Activated effector memory CD4-positive, alpha-beta T cell treated with anti-CD3 and anti-CD28 coated beads, Interleukin-2, amount 50 U/mL, for 16 hours (primary cell): ENCODE data around the gene TM4SF4.

Source experiments
- DNase-seq: peaks from one replicate; pipeline ENCODE4 v3.0.0-alpha.2; 2020

Gene TM4SF4

DNA sequence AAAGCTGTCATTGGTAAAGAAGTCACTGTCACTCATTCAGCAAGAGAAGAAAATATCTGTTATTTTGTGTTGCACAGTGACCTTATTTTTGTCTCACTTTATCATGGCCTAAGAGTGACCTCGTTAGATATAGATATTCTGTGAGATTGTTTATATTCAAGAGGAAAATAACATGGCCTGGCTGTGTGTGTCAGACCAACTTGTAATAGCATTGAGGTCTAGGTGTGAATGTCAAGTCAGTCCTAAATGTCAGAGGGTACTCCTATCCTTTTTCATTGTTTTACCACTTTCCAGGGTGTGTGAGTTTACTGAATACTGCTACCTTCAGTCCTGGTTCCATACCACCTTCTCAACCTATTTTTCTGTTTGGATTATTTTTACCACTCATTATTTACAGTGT is 18.5 kb upstream of the TM4SF4 start:
- DNase-seq = no peak

DNA sequence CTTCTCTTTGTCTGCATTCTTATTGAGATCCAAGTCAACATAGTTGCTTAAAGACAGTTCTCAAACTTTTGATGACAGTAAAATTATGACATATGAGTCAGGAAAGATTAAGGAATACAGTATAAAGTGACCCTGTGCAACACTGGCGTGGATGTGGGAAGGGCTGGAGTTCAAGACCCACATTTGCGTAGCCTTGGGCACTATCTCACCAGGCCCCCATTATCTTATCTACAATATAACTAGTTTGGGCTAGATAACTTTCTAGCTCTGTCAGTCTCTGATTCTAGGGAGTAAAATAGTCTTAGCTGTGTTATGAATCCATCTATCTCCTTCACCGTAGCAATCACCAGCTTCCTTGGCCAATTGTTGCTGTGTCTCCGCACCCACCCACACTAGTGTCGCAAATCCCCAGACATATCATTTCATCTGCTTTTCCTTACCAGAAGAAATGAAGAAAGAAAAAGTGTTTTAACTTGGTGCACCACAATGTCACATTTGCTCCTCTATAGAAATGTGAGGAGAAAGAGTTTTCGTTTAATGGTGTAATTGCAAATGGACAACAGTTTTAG is 14.9 kb upstream of the TM4SF4 start:
- no peak for DNase-seq

DNA sequence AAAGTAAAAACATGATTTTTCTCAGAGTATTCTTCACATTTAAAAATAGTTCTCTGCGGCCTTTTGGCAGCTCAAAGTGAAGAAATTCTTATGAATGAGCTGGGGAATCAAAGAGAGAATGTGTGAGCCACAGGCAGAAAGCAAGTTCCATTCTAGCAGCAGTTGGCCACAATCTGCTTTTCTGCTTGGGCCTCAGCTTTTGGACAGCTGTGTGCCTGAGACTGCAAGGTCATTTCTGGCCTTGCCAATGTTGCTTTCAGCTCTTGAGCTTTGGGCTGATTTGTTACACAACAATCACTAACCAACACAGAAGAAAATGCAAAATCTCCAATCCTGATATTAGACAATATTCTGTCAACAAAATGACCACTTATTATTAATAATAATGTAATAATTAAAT is 14.4 kb upstream of the TM4SF4 start:
- DNase-seq = no peak

DNA sequence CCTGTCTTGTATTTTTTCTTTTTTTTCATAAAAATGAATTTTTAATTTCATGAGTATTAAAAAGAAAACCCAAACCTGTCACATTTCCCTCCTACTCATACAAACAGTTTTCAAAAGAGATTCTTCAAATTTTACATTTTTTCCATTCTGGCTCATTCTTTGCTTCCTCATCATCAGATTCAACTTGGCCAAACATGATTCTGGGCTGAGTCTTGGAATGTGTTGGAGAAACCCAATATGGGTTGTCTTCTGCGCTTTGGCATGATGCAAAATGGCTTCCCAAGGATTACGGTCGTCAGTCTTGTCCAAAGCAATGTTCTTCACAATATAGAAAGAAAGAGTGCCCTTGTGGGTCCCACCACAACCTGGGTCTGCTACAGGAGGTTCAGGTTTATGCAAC is 12.4 kb upstream of the TM4SF4 start:
- DNase-seq = no peak

GRCh38 chr3:149462581-149463011 is 11.9 kb upstream of the TM4SF4 start:
- DNase-seq = no peak

DNA sequence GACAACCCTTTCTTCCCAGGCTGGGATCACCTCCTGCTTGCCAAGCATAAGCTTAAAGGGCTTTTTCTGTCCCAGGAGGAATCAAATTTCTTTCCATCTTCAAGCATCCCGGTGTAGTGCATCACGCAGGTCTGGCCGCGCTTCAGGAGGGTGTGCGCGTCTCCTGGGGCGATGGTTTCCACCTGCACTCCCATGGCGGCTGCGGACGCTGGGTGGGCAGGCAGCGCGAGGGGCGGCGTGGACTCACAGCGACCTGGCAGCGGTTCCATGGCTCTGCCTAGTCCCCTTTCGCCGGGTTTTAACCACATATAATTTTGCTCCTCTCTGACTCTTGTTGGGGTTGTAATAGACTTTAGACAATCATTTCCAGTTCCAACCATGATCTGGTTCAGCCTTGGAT is 10.6 kb upstream of the TM4SF4 start:
- DNase-seq = no peak

DNA sequence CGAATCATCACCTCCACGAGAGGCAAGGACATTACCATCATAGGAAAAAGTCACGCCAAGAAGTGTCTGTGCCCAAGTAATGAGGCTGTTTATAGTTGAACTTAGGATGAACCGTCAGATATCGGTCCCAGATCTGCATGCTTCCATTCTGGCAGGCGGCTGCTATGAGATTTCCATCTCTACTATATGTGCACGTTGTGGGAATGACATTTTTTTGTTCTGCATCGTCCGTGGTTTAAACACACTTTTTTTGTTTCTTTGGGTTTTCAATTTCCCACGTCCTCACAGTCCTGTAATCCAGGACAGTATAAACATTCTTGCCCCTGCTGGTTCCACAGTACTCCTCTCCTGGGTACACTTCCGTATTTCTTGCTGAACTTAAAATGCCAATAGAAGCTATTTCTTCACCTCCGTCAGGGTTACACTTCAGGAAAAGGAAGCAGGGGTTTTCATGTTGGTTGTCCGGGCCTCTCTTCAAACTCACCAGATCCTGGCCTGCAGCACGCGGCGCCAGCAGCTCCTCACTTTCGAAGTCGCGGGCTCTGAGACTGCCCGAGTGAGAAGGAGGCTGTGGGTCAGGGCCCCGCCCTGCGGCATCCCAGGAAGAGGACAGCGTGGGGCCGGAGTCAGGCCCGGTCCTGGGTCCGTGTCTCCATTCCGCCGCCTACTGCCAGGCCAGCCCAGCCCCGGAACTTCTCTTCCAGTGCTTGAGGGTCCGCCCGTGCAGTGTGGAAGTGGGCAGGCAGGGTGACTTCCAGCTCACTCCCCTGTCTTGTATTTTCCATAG is 9.8 kb upstream of the TM4SF4 start:
- DNase-seq = no peak

DNA sequence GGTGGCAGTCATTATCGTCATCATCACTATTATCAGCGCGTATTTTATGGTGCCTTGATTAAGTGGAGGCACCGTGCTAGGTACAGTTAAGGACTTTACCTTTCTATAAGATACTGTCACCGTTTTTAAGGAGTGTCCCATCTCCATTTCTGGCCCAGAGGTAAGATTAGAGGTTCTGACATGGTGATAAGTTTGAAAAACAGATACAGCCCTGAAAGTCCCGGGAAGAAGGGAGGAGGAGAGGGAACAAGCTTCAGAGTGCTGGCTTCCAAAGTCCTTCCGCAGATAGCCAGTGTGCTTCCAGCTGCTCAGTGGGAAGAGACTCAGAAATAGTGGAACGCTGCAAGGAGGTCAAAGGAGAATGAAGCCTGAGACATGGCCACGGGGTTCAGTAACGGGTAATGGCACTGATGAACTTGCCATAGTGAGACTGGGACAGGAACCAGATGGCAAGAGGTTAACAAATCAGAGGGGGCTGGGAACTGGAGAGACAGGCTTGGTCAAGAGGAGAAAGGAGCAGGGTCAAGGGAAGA is 9.1 kb upstream of the TM4SF4 start:
- no peak for DNase-seq

- no peak for DNase-seq
These were observed 8.3 kb upstream of the TM4SF4 start for GRCh38 chr3:149466192-149466591.

DNA sequence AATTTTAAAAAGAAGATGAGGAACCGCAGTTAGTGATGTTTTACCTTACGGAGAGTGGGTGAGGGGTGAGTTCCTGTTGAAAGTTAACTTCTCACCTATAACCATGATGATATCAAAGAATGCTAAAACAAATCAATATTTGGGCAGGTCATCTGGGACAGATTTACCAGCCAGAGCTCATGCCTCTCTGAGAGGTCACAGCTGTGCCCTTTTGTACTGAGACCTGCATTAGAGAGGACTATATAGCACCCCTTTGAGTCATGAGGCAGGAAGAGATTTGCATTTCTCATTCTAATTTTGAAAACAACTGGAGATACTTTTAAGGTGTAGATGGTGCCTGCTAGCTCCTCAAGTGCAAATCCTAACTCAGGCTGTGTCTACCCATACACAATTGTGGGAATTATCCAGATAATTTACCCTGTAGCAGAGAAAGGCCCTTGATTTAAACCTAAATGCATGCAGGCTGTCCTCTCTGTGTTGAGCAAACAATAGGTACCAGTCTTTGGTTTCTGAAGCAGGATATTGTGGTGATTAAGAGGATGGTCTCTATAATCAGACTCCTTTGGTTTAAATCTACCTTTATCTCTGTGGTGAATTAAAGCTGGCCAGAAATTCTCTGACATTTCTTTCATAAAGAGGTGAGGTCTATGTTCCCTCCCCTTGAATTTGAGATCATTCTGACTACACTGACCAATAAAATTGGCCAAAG is 5.8 kb upstream of the TM4SF4 start:
- DNase-seq = no peak

DNA sequence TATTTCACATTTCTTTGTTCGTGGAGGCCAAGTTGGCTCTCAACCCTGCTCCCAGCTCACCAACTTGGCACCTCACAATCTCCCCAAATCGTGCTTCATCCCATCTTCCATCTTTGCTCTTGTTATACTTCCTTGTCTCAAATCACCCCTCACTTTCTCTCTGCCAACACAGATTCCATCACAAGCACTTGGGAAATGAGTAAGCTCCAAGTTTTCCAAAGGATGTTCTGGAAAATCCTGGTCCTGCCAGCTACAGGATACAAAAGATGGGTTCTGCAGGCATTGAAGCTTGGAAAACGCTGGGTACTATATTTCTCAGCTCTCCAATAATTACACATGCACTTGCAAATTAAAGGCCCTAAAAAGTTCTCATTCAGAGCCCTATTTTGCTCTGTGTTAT is 4.1 kb upstream of the TM4SF4 start:
- no peak for DNase-seq

DNA sequence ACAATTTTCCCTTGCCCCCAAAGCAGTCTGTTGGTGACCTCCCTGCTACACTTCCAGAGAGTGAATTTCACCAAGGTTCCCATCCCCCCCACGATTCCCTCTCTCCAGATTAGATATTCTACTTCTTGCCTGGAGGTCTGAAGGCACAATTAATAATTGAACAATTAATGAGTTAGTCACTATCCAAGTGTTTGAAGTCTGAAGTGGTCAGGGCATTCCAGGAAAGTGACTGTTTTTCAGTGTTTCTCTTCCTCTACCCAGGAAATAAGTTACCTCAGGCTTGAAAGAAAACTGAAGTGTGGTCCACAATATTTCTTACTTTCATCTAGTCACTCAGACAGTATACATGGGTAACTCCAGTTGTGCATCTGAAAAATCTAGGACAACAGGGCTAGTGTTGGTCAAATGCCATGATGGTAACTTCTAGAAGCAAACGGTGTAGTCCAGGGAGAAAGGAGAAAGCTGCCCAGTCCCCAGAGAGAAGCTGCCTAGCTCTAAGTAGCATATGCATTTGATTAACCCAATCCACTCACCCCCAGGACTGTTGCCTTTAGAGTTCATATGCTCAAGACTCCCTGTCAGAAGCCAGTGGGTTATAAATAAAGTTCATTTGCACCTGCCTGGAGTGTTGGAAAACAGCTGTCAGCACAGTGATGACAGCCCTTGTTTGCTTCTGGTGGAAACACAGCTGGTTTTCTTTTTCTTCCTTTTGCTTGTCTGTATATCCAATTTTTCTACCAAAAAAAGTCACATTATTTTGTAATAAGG is 2.3 kb upstream of the TM4SF4 start:
- DNase-seq = no peak

DNA sequence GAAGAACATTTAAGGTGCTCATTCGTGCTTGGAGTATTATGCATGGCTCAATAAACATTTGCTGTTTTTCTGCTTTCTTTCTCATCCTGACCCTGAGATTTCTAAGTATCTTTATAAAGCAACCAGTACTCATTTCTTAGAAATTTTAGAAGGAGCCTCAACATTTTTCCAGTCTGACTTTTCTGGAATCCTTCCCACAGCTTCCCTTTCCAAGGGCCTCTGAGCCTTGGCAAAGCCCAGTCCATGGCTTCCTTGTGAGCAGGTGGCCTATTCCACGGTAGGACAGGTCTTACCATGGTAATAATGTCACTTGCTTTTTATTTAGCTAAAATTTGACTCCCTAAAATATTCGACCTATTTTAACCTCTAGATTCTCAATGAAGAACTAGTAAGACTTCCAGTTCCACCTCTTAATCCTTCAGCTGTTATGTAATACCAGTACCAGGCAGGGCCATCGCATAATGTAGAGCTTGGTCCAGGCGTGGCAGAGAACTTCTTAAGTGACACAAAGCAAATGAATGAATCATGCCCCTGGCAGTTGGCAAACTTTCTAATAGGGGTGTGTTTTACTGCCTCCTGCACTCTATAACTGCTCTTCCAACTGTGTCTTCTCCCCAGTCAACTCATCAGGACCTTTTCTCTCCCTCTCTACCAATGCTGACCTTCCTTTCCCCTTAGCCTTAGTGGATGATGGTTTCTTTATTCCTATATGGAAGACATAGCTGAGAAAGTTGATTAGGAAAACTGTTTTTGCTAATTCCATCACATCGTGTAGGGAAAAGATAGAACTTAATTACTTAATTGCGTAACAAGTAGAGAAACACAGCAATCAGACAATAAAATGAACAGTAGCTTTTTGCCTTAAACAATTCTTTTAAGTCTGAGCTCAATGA is 894 bp upstream of the TM4SF4 start:
- no peak for DNase-seq

GRCh38 chr3:149475451-149476060 is 1.1 kb downstream of the TM4SF4 start:
- no peak for DNase-seq

GRCh38 chr3:149476225-149476624 is 1.7 kb downstream of the TM4SF4 start:
- no peak for DNase-seq

DNA sequence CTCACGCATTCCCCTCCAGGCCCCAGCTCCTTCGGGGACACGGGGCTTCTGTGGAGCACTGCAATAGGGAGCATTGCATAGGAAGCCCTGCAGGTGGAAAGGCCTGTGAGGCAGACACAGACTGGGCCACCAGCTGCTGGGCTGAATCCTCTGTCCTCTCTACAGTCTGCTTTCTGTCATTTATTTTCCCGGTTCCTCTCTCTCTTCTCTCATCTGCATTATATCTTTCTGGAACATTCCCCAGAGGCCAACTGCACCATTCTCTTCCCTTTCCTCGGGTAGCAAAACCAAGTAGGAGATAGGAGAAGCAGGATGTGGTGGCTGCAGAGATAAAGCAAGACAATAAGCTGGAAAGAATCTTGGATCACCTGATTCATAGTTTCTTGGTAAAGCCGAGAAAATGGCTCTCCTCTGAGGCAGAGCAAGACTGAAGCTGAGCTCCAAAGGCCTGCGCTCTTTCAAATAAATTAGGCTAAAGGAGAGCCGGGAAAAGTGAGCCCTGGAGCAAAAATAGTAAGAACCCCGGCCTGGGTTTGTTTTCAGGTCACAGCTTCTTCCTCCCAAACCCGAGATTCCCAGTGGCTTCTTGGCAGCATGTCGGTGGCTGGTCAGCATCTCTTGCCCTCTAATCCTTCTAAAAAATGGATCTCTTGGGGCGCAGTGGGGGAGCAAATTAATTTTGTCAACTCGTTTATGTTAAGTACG is 5.3 kb downstream of the TM4SF4 start:
- DNase-seq = no peak

GRCh38 chr3:149480326-149481017 is 6.0 kb downstream of the TM4SF4 start:
- DNase-seq = no peak

DNA sequence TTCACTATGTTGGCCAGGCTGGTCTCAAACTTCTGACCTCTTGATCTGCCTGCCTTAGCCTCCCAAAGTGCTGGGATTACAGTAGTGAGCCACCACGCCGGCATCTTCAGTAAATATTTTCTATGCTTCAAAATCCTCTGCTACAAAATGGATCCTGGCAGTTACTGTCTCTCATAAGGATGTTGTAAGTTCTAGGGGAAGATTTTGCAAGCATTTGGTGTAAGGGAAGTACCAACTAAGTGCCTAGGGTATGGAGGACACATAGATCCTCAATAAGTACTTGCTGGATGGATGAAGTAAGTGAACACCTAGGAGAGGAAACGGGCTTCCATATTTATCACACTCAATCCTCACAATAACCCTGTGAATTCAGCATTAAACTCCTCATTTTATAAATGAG is 6.6 kb downstream of the TM4SF4 start:
- no peak for DNase-seq

DNA sequence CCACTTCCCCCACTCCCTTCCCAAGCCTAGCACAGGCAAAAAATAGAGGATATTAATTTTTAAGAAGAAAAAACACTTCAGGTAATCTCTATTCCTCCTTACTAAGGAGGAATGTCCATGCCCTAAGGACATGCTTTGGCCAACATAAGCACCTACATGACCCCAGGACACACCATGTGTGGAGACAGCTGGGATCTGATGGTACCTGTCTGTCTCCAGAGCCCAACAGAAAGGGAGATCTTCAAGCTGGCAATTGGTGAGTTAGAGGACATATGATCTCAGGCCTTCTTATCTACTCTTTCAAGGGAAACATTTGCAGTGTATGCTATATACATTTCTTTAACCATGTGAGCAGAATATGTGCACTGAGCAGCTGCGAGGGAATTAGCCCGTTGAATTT is 7.0 kb downstream of the TM4SF4 start:
- no peak for DNase-seq

- no peak for DNase-seq
These were observed 12.2 kb downstream of the TM4SF4 start for GRCh38 chr3:149486726-149487125.
